Germinal center (tissue), 1 donor: ENCODE data around the gene FGFR2.

Source experiments
- DNase-seq: peaks from one replicate; pipeline ENCODE4 v3.0.0; 2012; ENCODE audit warnings: mixed read lengths, low spot score

The FGFR2 gene

GRCh38 chr10:121598263-121599249, at the start of gene FGFR2:
Gene FGFR2 (minus strand): TSS chr10:121598444. CDS start chr10:121593817, 4,627 bp downstream.
- peak; percentile 67 for DNase-seq

- no peak for DNase-seq
Observed at GRCh38 chr10:121647401-121647800, 49.2 kb upstream of the FGFR2 start.

- DNase-seq, result no peak
Observed at GRCh38 chr10:121645696-121646095, 47.5 kb upstream of the FGFR2 start.

GRCh38 chr10:121644501-121644900, 46.3 kb upstream of the FGFR2 start:
- no peak for DNase-seq

- no peak for DNase-seq
Observed at GRCh38 chr10:121640266-121640665, 42.0 kb upstream of the FGFR2 start.

GRCh38 chr10:121639416-121639815, 41.2 kb upstream of the FGFR2 start:
- no peak for DNase-seq

- no peak for DNase-seq
Observed at GRCh38 chr10:121637437-121637836, 39.2 kb upstream of the FGFR2 start.

GRCh38 chr10:121633056-121633455, 34.8 kb upstream of the FGFR2 start:
- no peak for DNase-seq

GRCh38 chr10:121631365-121632029, 33.3 kb upstream of the FGFR2 start:
- DNase-seq, result no peak

GRCh38 chr10:121628859-121629258, 30.6 kb upstream of the FGFR2 start:
- DNase-seq, result no peak

GRCh38 chr10:121627876-121628581, 29.8 kb upstream of the FGFR2 start:
- no peak for DNase-seq

- no peak for DNase-seq
Observed at GRCh38 chr10:121624836-121625486, 26.7 kb upstream of the FGFR2 start.

GRCh38 chr10:121618906-121619305, 20.7 kb upstream of the FGFR2 start:
- DNase-seq, result no peak

- no peak for DNase-seq
Observed at GRCh38 chr10:121617176-121617575, 18.9 kb upstream of the FGFR2 start.

- no peak for DNase-seq
Observed at GRCh38 chr10:121616291-121616690, 18.0 kb upstream of the FGFR2 start.

- no peak for DNase-seq
Observed at GRCh38 chr10:121615836-121616235, 17.6 kb upstream of the FGFR2 start.

- DNase-seq, result no peak
Observed at GRCh38 chr10:121615435-121615793, 17.2 kb upstream of the FGFR2 start.

- no peak for DNase-seq
Observed at GRCh38 chr10:121614613-121615434, 16.6 kb upstream of the FGFR2 start.

- DNase-seq, result no peak
Observed at GRCh38 chr10:121613456-121613855, 15.2 kb upstream of the FGFR2 start.

GRCh38 chr10:121611393-121612159, 13.3 kb upstream of the FGFR2 start:
- no peak for DNase-seq
